ENCODE data around the gene PRTN3. TPM values are rescaled to one million over a fixed set of nuclear protein-coding genes. Genes with fewer than 3 reads are reported as not detected.

The PRTN3 gene
- polyA plus RNA-seq, 1 of the 3 experiments (the other 2 are of a cell fraction), result not detected

- peak overlapping the region; percentile 67; the same call in 1 of the 2 replicates for H3K4me2 ChIP-seq
- POLR2A ChIA-PET, result no interaction called here
These were observed 19.5 kb upstream of the PRTN3 start for GRCh38 chr19:821231-821824.

GRCh38 chr19:821825-822503 lies 18.8 kb upstream of the PRTN3 start, which contains the start of gene PLPPR3:
PLPPR3 (minus strand) TSS chr19:821955; CDS start chr19:821559, 396 bp downstream.
- Histone ChIP-seq H3K4me1 (ENCODE audit: control insufficient read depth in 1 of 2, insufficient read depth in 2 of 2, low read depth in 1 of 2, low read length in 1 of 2) (no peaks in the 10 kb centered on the region; a peak in 1 of 4 replicates), H3K4me2 (peak within 1 kb of the TSS; percentile 67; the same call in 1 of the 2 replicates), H2AFZ (ENCODE audit: low read depth) (no peak within 1 kb of the TSS), H3K9ac (no peak within 1 kb of the TSS), H3F3A (replicated peaks; ENCODE audit: insufficient read depth) (peaks cover 3% of the 10 kb centered on the region), H4K20me1 (ENCODE audit: insufficient read depth) (no peaks in the 10 kb centered on the region), H3K27me3 (ENCODE audit: insufficient read depth) (no peaks in the 10 kb centered on the region), H3K79me2 (ENCODE audit: insufficient read depth) (no peaks in the 10 kb centered on the region), H3K9me3 (no peaks in the 10 kb centered on the region), H3K36me3 (replicated peaks in 1 of 2; ENCODE audit: control insufficient read depth in 1 of 2, insufficient read depth in 2 of 2, low read length in 1 of 2) (no peaks in the 10 kb centered on the region), H3K9me2 (no peaks in the 10 kb centered on the region), H3K27ac (ENCODE audit: low read depth in 2 of 2, low read length in 1 of 2) (no peak within 1 kb of the TSS; a peak in 1 of 4 replicates), H3K4me3 (ENCODE audit: low read depth in 2 of 2, low read length in 1 of 2) (peak within 1 kb of the TSS; percentile 41 to 45)
- DNase-seq, result peak; percentile 83
- CTCF ChIA-PET, result interaction anchor here (0.5 kb wide), 1 partner anchor 29 kb away, joined by 3 read pairs; no protein-coding TSS in a partner anchor
- POLR2A ChIA-PET, result no interaction called here
- TF ChIP-seq RCOR1 (IDR thresholded peaks at IDR 0.05; ENCODE audit: low read length) (no peak), TCF12 (IDR thresholded peaks at IDR 0.05) (no peak)
- WGBS (ENCODE audit: low lambda C conversion rate), result 7% methylated on average over 10 of the region's 86 CpGs

More at GRCh38 chr19:821231-821824, 19.5 kb upstream of the PRTN3 start:
- peaks cover 3% of the 10 kb centered on the region for H3F3A ChIP-seq (replicated peaks; ENCODE audit: insufficient read depth)
- no peaks in the 10 kb centered on the region for H3K9me2 ChIP-seq
- CTCF ChIA-PET, result no interaction called here
- H3K4me3 ChIP-seq (ENCODE audit: low read depth in 2 of 2, low read length in 1 of 2), result peak overlapping the region; percentile 41 to 45
- no peaks in the 10 kb centered on the region for H3K9me3 ChIP-seq
- H3K36me3 ChIP-seq (replicated peaks in 1 of 2; ENCODE audit: control insufficient read depth in 1 of 2, insufficient read depth in 2 of 2, low read length in 1 of 2), result no peaks in the 10 kb centered on the region
- peak; percentile 79 for DNase-seq
- TF ChIP-seq MXI1 (IDR thresholded peaks at IDR 0.05; ENCODE audit: low read depth, low read length) (no peak), EP300 (IDR thresholded peaks at IDR 0.05; ENCODE audit: borderline replicate concordance in 1 of 2, low read depth in 1 of 2, low read length in 1 of 2) (no peak), JUND (IDR thresholded peaks at IDR 0.05) (no peak)
- WGBS (ENCODE audit: low lambda C conversion rate), result 20% methylated on average over 10 of the region's 64 CpGs
- no peaks in the 10 kb centered on the region for H3K79me2 ChIP-seq (ENCODE audit: insufficient read depth)
- H3K4me1 ChIP-seq (ENCODE audit: control insufficient read depth in 1 of 2, insufficient read depth in 2 of 2, low read depth in 1 of 2, low read length in 1 of 2), result no peaks in the 10 kb centered on the region; a peak in 1 of 4 replicates
- H3K27me3 ChIP-seq (ENCODE audit: insufficient read depth), result no peaks in the 10 kb centered on the region
- no peak overlapping the region for H3K9ac ChIP-seq
- H2AFZ ChIP-seq (ENCODE audit: low read depth), result no peak overlapping the region
- H3K27ac ChIP-seq (ENCODE audit: low read depth in 2 of 2, low read length in 1 of 2), result no peak overlapping the region; a peak in 1 of 4 replicates
- no peaks in the 10 kb centered on the region for H4K20me1 ChIP-seq (ENCODE audit: insufficient read depth)

- H3K27me3 ChIP-seq (ENCODE audit: insufficient read depth), result no peaks in the 10 kb centered on the region
- no peak overlapping the region for H3K4me2 ChIP-seq
- no peaks in the 10 kb centered on the region for H4K20me1 ChIP-seq (ENCODE audit: insufficient read depth)
- H3F3A ChIP-seq (replicated peaks; ENCODE audit: insufficient read depth), result peaks cover 3% of the 10 kb centered on the region
- no peak overlapping the region for H2AFZ ChIP-seq (ENCODE audit: low read depth)
- CTCF ChIA-PET, result interaction anchor here (0.7 kb wide), 1 partner anchor 92 kb away, joined by 3 read pairs; no protein-coding TSS in a partner anchor
- no peaks in the 10 kb centered on the region; a peak in 1 of 4 replicates for H3K4me1 ChIP-seq (ENCODE audit: control insufficient read depth in 1 of 2, insufficient read depth in 2 of 2, low read depth in 1 of 2, low read length in 1 of 2)
- no peaks in the 10 kb centered on the region for H3K9me3 ChIP-seq
- no peaks in the 10 kb centered on the region for H3K9me2 ChIP-seq
- no peaks in the 10 kb centered on the region for H3K79me2 ChIP-seq (ENCODE audit: insufficient read depth)
- H3K4me3 ChIP-seq (ENCODE audit: low read depth in 2 of 2, low read length in 1 of 2), result no peak overlapping the region
- H3K27ac ChIP-seq (ENCODE audit: low read depth in 2 of 2, low read length in 1 of 2), result no peak overlapping the region
- POLR2A ChIA-PET, result no interaction called here
- no peaks in the 10 kb centered on the region for H3K36me3 ChIP-seq (replicated peaks in 1 of 2; ENCODE audit: control insufficient read depth in 1 of 2, insufficient read depth in 2 of 2, low read length in 1 of 2)
- WGBS (ENCODE audit: low lambda C conversion rate), result 100% methylated on average over 3 of the region's 12 CpGs
- no peak overlapping the region for H3K9ac ChIP-seq
- no peak for DNase-seq
- TF ChIP-seq ELF1 (IDR thresholded peaks at IDR 0.05) (no peak), ZBTB33 (IDR thresholded peaks at IDR 0.05; ENCODE audit: borderline replicate concordance, low read depth) (no peak), JUND (IDR thresholded peaks at IDR 0.05) (no peak), SMC3 (IDR thresholded peaks at IDR 0.05; ENCODE audit: low read depth, low read length) (no peak), TEAD4 (IDR thresholded peaks at IDR 0.05; ENCODE audit: borderline replicate concordance, insufficient read depth) (no peak), GATA2 (CRISPR knock-in tag; IDR thresholded peaks at IDR 0.05) (no peak), GABPA (IDR thresholded peaks at IDR 0.05; ENCODE audit: low read depth) (no peak), TAF1 (IDR thresholded peaks at IDR 0.05; ENCODE audit: borderline replicate concordance, low read depth, low read length) (no peak), NFIC (IDR thresholded peaks at IDR 0.05; ENCODE audit: borderline replicate concordance) (no peak), RAD21 (IDR thresholded peaks at IDR 0.05; ENCODE audit: low read length) (no peak), CTCF (IDR thresholded peaks at IDR 0.05) (no peak), PBX3 (IDR thresholded peaks at IDR 0.05) (no peak), POLR2AphosphoS5 (IDR thresholded peaks at IDR 0.05; ENCODE audit: low read depth, low read length) (no peak)
These were observed 17.2 kb upstream of the PRTN3 start for GRCh38 chr19:823565-824121.

All from SK-N-SH (cell line).